Measurements from ENCODE around the gene SOX5.

Gene SOX5

DNA sequence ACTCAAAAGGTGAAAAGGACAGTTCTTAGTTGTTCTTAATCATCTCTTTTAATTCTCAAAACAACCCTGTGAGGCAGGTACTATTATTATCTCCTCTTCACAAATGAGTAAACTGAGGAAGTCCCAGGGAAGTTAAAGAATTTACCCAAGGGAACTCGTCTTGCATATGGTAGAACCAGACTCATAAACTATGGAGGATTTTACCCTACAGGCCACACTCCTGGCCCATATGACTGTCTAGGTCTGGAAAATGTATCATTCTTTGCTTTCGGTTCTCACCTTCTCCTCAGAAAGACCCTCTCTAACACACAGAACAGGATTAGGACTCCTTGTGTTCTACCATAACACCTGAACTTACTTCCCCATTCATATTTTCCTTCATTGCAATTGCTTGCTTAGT is 18.9 kb downstream of the SOX5 start:
- no peak for DNase-seq (ENCODE audit: extremely low spot score)
- POLR2A ChIA-PET: no interaction called here
- CTCF ChIA-PET: no interaction called here
- TF ChIP-seq TARDBP (IDR thresholded peaks at IDR 0.05): no peak
- TF ChIP-seq LEF1 (IDR thresholded peaks at IDR 0.05; ENCODE audit: borderline replicate concordance): no peak
- TF ChIP-seq ZNF384 (IDR thresholded peaks at IDR 0.05): no peak
- TF ChIP-seq FOXM1 (IDR thresholded peaks at IDR 0.05; ENCODE audit: borderline replicate concordance): no peak
- no peak for TF ChIP-seq HDGF (IDR thresholded peaks at IDR 0.05; ENCODE audit: borderline replicate concordance)
- no peak for TF ChIP-seq FOXK2 (IDR thresholded peaks at IDR 0.05)
- no peak for TF ChIP-seq ELF4 (IDR thresholded peaks at IDR 0.05)
- TF ChIP-seq NFRKB (IDR thresholded peaks at IDR 0.05): no peak
- TF ChIP-seq, protein P1, sequence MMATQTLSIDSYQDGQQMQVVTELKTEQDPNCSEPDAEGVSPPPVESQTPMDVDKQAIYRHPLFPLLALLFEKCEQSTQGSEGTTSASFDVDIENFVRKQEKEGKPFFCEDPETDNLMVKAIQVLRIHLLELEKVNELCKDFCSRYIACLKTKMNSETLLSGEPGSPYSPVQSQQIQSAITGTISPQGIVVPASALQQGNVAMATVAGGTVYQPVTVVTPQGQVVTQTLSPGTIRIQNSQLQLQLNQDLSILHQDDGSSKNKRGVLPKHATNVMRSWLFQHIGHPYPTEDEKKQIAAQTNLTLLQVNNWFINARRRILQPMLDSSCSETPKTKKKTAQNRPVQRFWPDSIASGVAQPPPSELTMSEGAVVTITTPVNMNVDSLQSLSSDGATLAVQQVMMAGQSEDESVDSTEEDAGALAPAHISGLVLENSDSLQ (IDR thresholded peaks at IDR 0.05): no peak
- TF ChIP-seq FOXA1 (IDR thresholded peaks at IDR 0.05): no peak
- no peak for TF ChIP-seq L3MBTL2 (conservative IDR thresholded peaks at IDR 0.05)

DNA sequence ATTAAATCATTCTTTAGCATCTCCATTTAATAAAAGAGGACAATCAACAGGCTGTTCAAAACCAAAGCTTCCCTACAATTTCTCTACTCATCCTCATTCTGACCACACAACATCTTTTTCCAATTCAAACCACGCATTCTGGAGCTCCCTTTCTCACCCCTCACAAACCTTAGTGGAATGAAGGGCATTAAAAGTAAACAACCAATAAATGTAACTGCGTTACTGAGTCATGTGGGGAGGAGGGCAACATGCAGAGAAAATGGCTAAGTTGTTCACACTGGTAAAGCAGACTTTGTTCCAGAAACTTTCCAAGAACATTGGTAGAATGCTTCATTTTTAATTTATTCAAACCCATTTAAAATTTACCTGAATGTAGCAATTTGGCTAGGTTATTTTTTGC is 19.6 kb downstream of the SOX5 start:
- ChIA-PET CTCF (no interaction called here), POLR2A (no interaction called here)
- TF ChIP-seq, protein P1 (IDR thresholded peaks at IDR 0.05): no peak
- TF ChIP-seq FOXK2 (IDR thresholded peaks at IDR 0.05) (no peak), SUZ12 (IDR thresholded peaks at IDR 0.05) (no peak), L3MBTL2 (conservative IDR thresholded peaks at IDR 0.05) (no peak), ARNT (IDR thresholded peaks at IDR 0.05) (no peak), ZNF384 (IDR thresholded peaks at IDR 0.05) (no peak), HDGF (IDR thresholded peaks at IDR 0.05; ENCODE audit: borderline replicate concordance) (no peak), CTBP1 (IDR thresholded peaks at IDR 0.05; ENCODE audit: borderline replicate concordance) (no peak), FOXA1 (IDR thresholded peaks at IDR 0.05) (no peak), ELF4 (IDR thresholded peaks at IDR 0.05) (no peak), SP1 (IDR thresholded peaks at IDR 0.05) (no peak), BHLHE40 (IDR thresholded peaks at IDR 0.05; ENCODE audit: borderline replicate concordance) (no peak), FOXM1 (IDR thresholded peaks at IDR 0.05; ENCODE audit: borderline replicate concordance) (no peak), NFRKB (IDR thresholded peaks at IDR 0.05) (no peak), LEF1 (IDR thresholded peaks at IDR 0.05; ENCODE audit: borderline replicate concordance) (no peak), TARDBP (IDR thresholded peaks at IDR 0.05) (no peak)
- no peak for DNase-seq (ENCODE audit: extremely low spot score)

DNA sequence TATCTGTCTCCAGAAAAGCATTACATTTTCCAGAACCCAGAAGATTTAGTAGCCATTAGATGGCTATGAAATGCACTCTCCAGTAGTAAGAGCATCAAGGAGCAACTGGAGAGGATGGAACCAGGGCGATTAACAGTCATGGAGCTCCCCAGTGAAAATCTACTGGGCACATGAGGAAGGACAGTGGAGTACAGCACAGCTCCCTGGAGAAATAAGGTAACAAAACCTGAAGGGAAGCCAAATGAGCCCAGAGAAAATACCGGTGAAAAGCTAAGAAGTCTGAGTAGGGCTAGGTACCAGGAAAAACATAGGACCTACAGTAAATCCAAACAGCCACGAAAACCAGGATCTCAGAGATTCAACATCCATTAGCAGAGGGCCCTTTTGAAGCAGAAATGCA is 21.6 kb downstream of the SOX5 start:
- ChIA-PET POLR2A (no interaction called here), CTCF (no interaction called here)
- no peak for DNase-seq (ENCODE audit: extremely low spot score)
- no peak for TF ChIP-seq NFRKB (IDR thresholded peaks at IDR 0.05)
- TF ChIP-seq CTBP1 (IDR thresholded peaks at IDR 0.05; ENCODE audit: borderline replicate concordance): no peak
- no peak for TF ChIP-seq FOXM1 (IDR thresholded peaks at IDR 0.05; ENCODE audit: borderline replicate concordance)
- TF ChIP-seq ELF4 (IDR thresholded peaks at IDR 0.05): no peak
- no peak for TF ChIP-seq FOXA1 (IDR thresholded peaks at IDR 0.05)
- TF ChIP-seq ZNF384 (IDR thresholded peaks at IDR 0.05): no peak
- no peak for TF ChIP-seq ARNT (IDR thresholded peaks at IDR 0.05)

- no peak for DNase-seq (ENCODE audit: extremely low spot score)
- ChIA-PET POLR2A (no interaction called here), CTCF (interaction anchor here (0.6 to 0.7 kb wide), 3 partner anchors 140 to 216 kb away, joined by 3 to 5 read pairs (median 5); no protein-coding TSS in a partner anchor)
- no peak for TF ChIP-seq L3MBTL2 (conservative IDR thresholded peaks at IDR 0.05)
- TF ChIP-seq ELF4 (IDR thresholded peaks at IDR 0.05): no peak
- no peak for TF ChIP-seq ARNT (IDR thresholded peaks at IDR 0.05)
- no peak for TF ChIP-seq FOXA1 (IDR thresholded peaks at IDR 0.05)
- no peak for TF ChIP-seq NFRKB (IDR thresholded peaks at IDR 0.05)
- no peak for TF ChIP-seq SP1 (IDR thresholded peaks at IDR 0.05)
- TF ChIP-seq TARDBP (IDR thresholded peaks at IDR 0.05): no peak
Measured at GRCh38 chr12:23921099-23921856, 28.2 kb downstream of the SOX5 start.

DNA sequence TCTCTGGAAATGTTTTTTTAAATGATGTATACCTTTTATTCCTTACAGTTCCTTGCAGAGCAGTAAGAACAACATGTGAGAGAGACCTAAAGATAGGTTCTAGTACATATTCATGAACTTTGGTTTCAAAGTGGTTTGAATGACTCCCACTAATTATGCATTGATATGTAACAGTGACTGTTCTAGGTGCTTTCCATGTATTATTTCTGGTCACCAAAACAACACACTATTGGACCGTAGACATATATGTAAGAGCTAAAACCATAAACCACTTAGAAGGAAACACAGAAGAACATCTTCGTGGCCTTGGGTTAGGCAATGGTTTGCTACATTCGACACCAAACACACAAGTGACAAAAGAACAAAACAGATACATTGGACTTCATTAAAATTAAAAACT is 37.9 kb downstream of the SOX5 start:
- no peak for DNase-seq (ENCODE audit: extremely low spot score)
- CTCF ChIA-PET: no interaction called here
- POLR2A ChIA-PET: no interaction called here

DNA sequence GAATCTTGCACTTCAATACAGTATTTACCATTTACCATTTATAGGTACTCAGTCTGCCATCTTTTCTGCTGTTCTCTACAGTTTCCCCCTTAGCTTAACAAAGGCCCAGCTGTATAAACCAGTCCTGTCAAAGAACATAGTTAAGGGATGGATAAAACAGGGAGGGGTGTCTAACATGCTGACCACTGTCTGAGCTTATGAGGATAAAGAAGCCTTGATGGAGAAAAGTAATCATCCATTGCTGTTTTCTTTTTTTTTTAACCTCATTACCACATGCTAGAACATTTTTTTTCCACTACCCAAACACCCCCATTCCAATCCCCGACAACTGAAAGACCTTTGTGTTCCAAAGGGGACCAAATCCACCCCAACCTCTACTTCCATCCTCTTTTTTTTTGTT is 39.9 kb downstream of the SOX5 start:
- DNase-seq (ENCODE audit: extremely low spot score): no peak
- CTCF ChIA-PET: no interaction called here
- POLR2A ChIA-PET: no interaction called here
- TF ChIP-seq, protein P1 (IDR thresholded peaks at IDR 0.05): no peak
- TF ChIP-seq FOXA1 (IDR thresholded peaks at IDR 0.05): no peak
- TF ChIP-seq LEF1 (IDR thresholded peaks at IDR 0.05; ENCODE audit: borderline replicate concordance): no peak
- no peak for TF ChIP-seq SP1 (IDR thresholded peaks at IDR 0.05)
- no peak for TF ChIP-seq SUZ12 (IDR thresholded peaks at IDR 0.05)
- TF ChIP-seq TARDBP (IDR thresholded peaks at IDR 0.05): no peak
- TF ChIP-seq L3MBTL2 (conservative IDR thresholded peaks at IDR 0.05): no peak
- no peak for TF ChIP-seq BHLHE40 (IDR thresholded peaks at IDR 0.05; ENCODE audit: borderline replicate concordance)
- TF ChIP-seq FOXK2 (IDR thresholded peaks at IDR 0.05): no peak
- TF ChIP-seq FOXM1 (IDR thresholded peaks at IDR 0.05; ENCODE audit: borderline replicate concordance): no peak
- TF ChIP-seq ELF4 (IDR thresholded peaks at IDR 0.05): no peak
- no peak for TF ChIP-seq ARNT (IDR thresholded peaks at IDR 0.05)
- TF ChIP-seq CTBP1 (IDR thresholded peaks at IDR 0.05; ENCODE audit: borderline replicate concordance): no peak
- TF ChIP-seq NFRKB (IDR thresholded peaks at IDR 0.05): no peak
- no peak for TF ChIP-seq ZNF384 (IDR thresholded peaks at IDR 0.05)
- TF ChIP-seq HDGF (IDR thresholded peaks at IDR 0.05; ENCODE audit: borderline replicate concordance): no peak

More for the DNA sequence above, 37.9 kb downstream of the SOX5 start:
- TF ChIP-seq ARNT (IDR thresholded peaks at IDR 0.05) (no peak), L3MBTL2 (conservative IDR thresholded peaks at IDR 0.05) (no peak), CTBP1 (IDR thresholded peaks at IDR 0.05; ENCODE audit: borderline replicate concordance) (no peak), FOXA1 (IDR thresholded peaks at IDR 0.05) (no peak), SP1 (IDR thresholded peaks at IDR 0.05) (no peak), NFRKB (IDR thresholded peaks at IDR 0.05) (no peak), ELF4 (IDR thresholded peaks at IDR 0.05) (no peak), FOXK2 (IDR thresholded peaks at IDR 0.05) (no peak), TARDBP (IDR thresholded peaks at IDR 0.05) (no peak), LEF1 (IDR thresholded peaks at IDR 0.05; ENCODE audit: borderline replicate concordance) (no peak), BHLHE40 (IDR thresholded peaks at IDR 0.05; ENCODE audit: borderline replicate concordance) (no peak), HDGF (IDR thresholded peaks at IDR 0.05; ENCODE audit: borderline replicate concordance) (no peak), FOXM1 (IDR thresholded peaks at IDR 0.05; ENCODE audit: borderline replicate concordance) (no peak), ZNF384 (IDR thresholded peaks at IDR 0.05) (no peak), SUZ12 (IDR thresholded peaks at IDR 0.05) (no peak)
- TF ChIP-seq, protein P1 (IDR thresholded peaks at IDR 0.05): no peak
